IPS-20b (cell line): Measurements from ENCODE around the gene CEP72.
"Not testable (repeated sequence)": the region's sequence is repeated elsewhere in the genome, so short reads cannot be mapped to it uniquely, and the experiment has no call there.

Experiments used
- H3K27ac ChIP-seq: one replicate; pipeline ENCODE4 v1.5.1; 2013; ENCODE audit warnings: low read length
- H3K27me3 ChIP-seq: 2 replicates; pipeline ENCODE4 v1.6.1; 2013; ENCODE audit warnings: mild to moderate bottlenecking, low read length, inconsistent platforms; ENCODE audit not compliant: insufficient read depth
- H3K36me3 ChIP-seq: 2 replicates; pipeline ENCODE4 v1.6.1; 2013; ENCODE audit warnings: low read depth, mild to moderate bottlenecking, inconsistent platforms, low read length, moderate library complexity; ENCODE audit not compliant: insufficient read depth
- H3K4me1 ChIP-seq: 2 replicates; pipeline ENCODE4 v1.6.1; 2013; ENCODE audit warnings: mild to moderate bottlenecking, control low read depth, inconsistent platforms, low read length, moderate library complexity; ENCODE audit not compliant: insufficient read depth
- H3K4me3 ChIP-seq: 2 replicates; pipeline ENCODE4 v1.5.1; 2013; ENCODE audit warnings: mild to moderate bottlenecking, low read length, inconsistent platforms
- H3K9ac ChIP-seq: 2 replicates; pipeline ENCODE4 v1.6.1; 2013; ENCODE audit warnings: low read depth, mild to moderate bottlenecking, inconsistent platforms, low read length, moderate library complexity
- H3K9me3 ChIP-seq: 2 replicates; pipeline ENCODE4 v1.6.1; 2013; ENCODE audit warnings: mild to moderate bottlenecking, low read depth, low read length, inconsistent platforms; ENCODE audit not compliant: insufficient read depth

Gene CEP72

GRCh38 chr5:622359-622758 is 10.2 kb downstream of the CEP72 start:
- Histone ChIP-seq H3K27ac (no peak overlapping the region), H3K27me3 (no peaks in the 10 kb centered on the region), H3K9ac (no peak overlapping the region), H3K9me3 (no peaks in the 10 kb centered on the region), H3K4me1 (no peaks in the 10 kb centered on the region), H3K4me3 (no peak overlapping the region), H3K36me3 (peaks cover 78% of the 10 kb centered on the region)

- peaks cover 79% of the 10 kb centered on the region for H3K36me3 ChIP-seq
Observed at GRCh38 chr5:622946-623522, 10.9 kb downstream of the CEP72 start.

GRCh38 chr5:623531-623930 is 11.4 kb downstream of the CEP72 start:
- Histone ChIP-seq H3K4me1 (no peaks in the 10 kb centered on the region), H3K36me3 (peaks cover 81% of the 10 kb centered on the region), H3K9me3 (no peaks in the 10 kb centered on the region), H3K9ac (no peak overlapping the region), H3K27me3 (no peaks in the 10 kb centered on the region), H3K27ac (no peak overlapping the region), H3K4me3 (no peak overlapping the region)

More at GRCh38 chr5:622946-623522, 10.9 kb downstream of the CEP72 start:
- Histone ChIP-seq H3K4me3 (no peak overlapping the region), H3K9ac (no peak overlapping the region), H3K27me3 (no peaks in the 10 kb centered on the region), H3K9me3 (no peaks in the 10 kb centered on the region), H3K27ac (no peak overlapping the region), H3K4me1 (no peaks in the 10 kb centered on the region)

GRCh38 chr5:624118-624950 is 12.2 kb downstream of the CEP72 start:
- Histone ChIP-seq H3K27me3 (no peaks in the 10 kb centered on the region), H3K4me3 (no peak overlapping the region), H3K9me3 (no peaks in the 10 kb centered on the region), H3K36me3 (peaks cover 81% of the 10 kb centered on the region), H3K27ac (no peak overlapping the region), H3K4me1 (no peaks in the 10 kb centered on the region), H3K9ac (no peak overlapping the region)

- Histone ChIP-seq H3K36me3 (peaks cover 76% of the 10 kb centered on the region), H3K4me1 (no peaks in the 10 kb centered on the region), H3K27ac (no peak overlapping the region), H3K9me3 (no peaks in the 10 kb centered on the region), H3K9ac (no peak overlapping the region), H3K27me3 (no peaks in the 10 kb centered on the region), H3K4me3 (no peak overlapping the region)
Observed at GRCh38 chr5:624951-625230, 12.8 kb downstream of the CEP72 start.

- peaks cover 69% of the 10 kb centered on the region for H3K36me3 ChIP-seq
- no peak overlapping the region for H3K27ac ChIP-seq
- no peaks in the 10 kb centered on the region for H3K9me3 ChIP-seq
- H3K4me3 ChIP-seq, result no peak overlapping the region
- no peak overlapping the region for H3K9ac ChIP-seq
- no peaks in the 10 kb centered on the region for H3K4me1 ChIP-seq
- H3K27me3 ChIP-seq, result no peaks in the 10 kb centered on the region
Observed at GRCh38 chr5:625516-625915, 13.4 kb downstream of the CEP72 start.

GRCh38 chr5:626850-627249 is 14.7 kb downstream of the CEP72 start:
- Histone ChIP-seq H3K9me3 (no peaks in the 10 kb centered on the region), H3K4me3 (no peak overlapping the region), H3K27me3 (no peaks in the 10 kb centered on the region), H3K4me1 (no peaks in the 10 kb centered on the region), H3K27ac (no peak overlapping the region), H3K36me3 (peaks cover 57% of the 10 kb centered on the region), H3K9ac (no peak overlapping the region)

GRCh38 chr5:627840-628239 is 15.7 kb downstream of the CEP72 start:
- Histone ChIP-seq H3K27me3 (no peaks in the 10 kb centered on the region), H3K27ac (no peak overlapping the region), H3K4me3 (no peak overlapping the region), H3K9ac (no peak overlapping the region), H3K9me3 (no peaks in the 10 kb centered on the region), H3K36me3 (peaks cover 50% of the 10 kb centered on the region), H3K4me1 (no peaks in the 10 kb centered on the region)

- H3K4me3 ChIP-seq, H3K9ac ChIP-seq, H3K27me3 ChIP-seq, H3K9me3 ChIP-seq, H3K27ac ChIP-seq, H3K4me1 ChIP-seq: not testable (repeated sequence)
- peaks cover 51% of the 10 kb centered on the region for H3K36me3 ChIP-seq
Observed at GRCh38 chr5:628351-629205, 16.4 kb downstream of the CEP72 start.

GRCh38 chr5:633501-633955 is 21.4 kb downstream of the CEP72 start:
- Histone ChIP-seq H3K9me3 (no peaks in the 10 kb centered on the region), H3K27ac (no peak overlapping the region), H3K36me3 (peaks cover 54% of the 10 kb centered on the region), H3K27me3 (no peaks in the 10 kb centered on the region), H3K4me3 (no peak overlapping the region), H3K4me1 (no peaks in the 10 kb centered on the region), H3K9ac (no peak overlapping the region)

GRCh38 chr5:634191-634590 is 22.1 kb downstream of the CEP72 start:
- Histone ChIP-seq H3K27ac (no peak overlapping the region), H3K9me3 (no peaks in the 10 kb centered on the region), H3K4me3 (no peak overlapping the region), H3K4me1 (no peaks in the 10 kb centered on the region), H3K27me3 (no peaks in the 10 kb centered on the region), H3K36me3 (peaks cover 47% of the 10 kb centered on the region), H3K9ac (no peak overlapping the region)
